Stomach (tissue), 9 donors: ENCODE data around the gene NFYB. TPM values are rescaled to one million over a fixed set of nuclear protein-coding genes. Genes with fewer than 3 reads are reported as not detected.

Experiments
- DNase-seq, 2 donors: peaks; one replicate each; pipeline versions ENCODE4 v3.0.0 to v3.0.0-alpha.2; 2013 to 2019
- H3K27ac ChIP-seq, 5 donors: fragments of 200-600 bp in 4 of 5; sonication (generic) in 4 of 5; one replicate each; pipeline ENCODE4 v1.5.1; 2013 to 2019; ENCODE audit warnings: mild to moderate bottlenecking in 1 of 5, moderate library complexity in 1 of 5
- H3K27me3 ChIP-seq, 3 donors: fragments of 200-600 bp; sonication (generic); one replicate each; pipeline ENCODE4 v1.5.1; 2017 to 2019; ENCODE audit warnings: mixed run types in 1 of 3
- H3K36me3 ChIP-seq, 4 donors: fragments of 200-600 bp; sonication (generic); 1 replicate in 3 of 4; 2 replicates in 1 of 4; pipeline ENCODE4 v1.5.1; 2016 to 2019
- H3K4me1 ChIP-seq, 4 donors: fragments of 200-600 bp; sonication (generic); one replicate each; pipeline ENCODE4 v1.5.1; 2016 to 2019
- H3K4me3 ChIP-seq, 4 donors: fragments of 200-600 bp; sonication (generic) in 3 of 4; one replicate each; pipeline ENCODE4 v1.5.1; 2016 to 2019; ENCODE audit warnings: mild to moderate bottlenecking in 1 of 4
- H3K9me3 ChIP-seq, 4 donors: fragments of 200-600 bp; sonication (generic); one replicate each; pipeline ENCODE4 v1.5.1; 2016 to 2019
- CTCF ChIP-seq, 7 experiments: fragments of 450-650 bp in 4 of 7; fragments of 200-600 bp in 3 of 7; sonication (generic) in 3 of 7; IDR thresholded peaks; one replicate each; pipeline ENCODE4 v1.5.1; 2016 to 2019; ENCODE audit warnings: antibody characterized with exemption in 7 of 7, control low read depth in 2 of 7, mild to moderate bottlenecking in 1 of 7
- EP300 ChIP-seq: sonication (generic); formaldehyde crosslinking; IDR thresholded peaks from one replicate; pipeline ENCODE4 v1.6.1; 2017; ENCODE audit warnings: antibody characterized with exemption
- POLR2A ChIP-seq, 4 donors: fragments of 450-650 bp; IDR thresholded peaks; one replicate each; pipeline ENCODE4 v1.6.1; 2016; ENCODE audit warnings: antibody characterized with exemption in 4 of 4, control low read depth in 2 of 4, mild to moderate bottlenecking in 1 of 4, moderate library complexity in 1 of 4
- POLR2AphosphoS5 ChIP-seq, 3 donors: sonication (generic); formaldehyde crosslinking; IDR thresholded peaks; one replicate each; pipeline ENCODE4 v1.6.1; 2016; ENCODE audit warnings: antibody characterized with exemption in 3 of 3
- WGBS, 5 donors: extraction: QIAGEN DNeasy Blood & Tissue Kit in 3 of 5; methylation state at CpG; one replicate each; pipeline versions ENCODE4 v1.1.5 to v1.1.7; 2013 to 2018; 5-methylcytosine and 5-hydroxymethylcytosine counted together
- intact Hi-C: fragments of 100-400 bp; cut with DNase I; formaldehyde crosslinking; loops from one replicate; pipeline ENCODE4 v1.15.1; 2023; ENCODE audit warnings: low total_unique reads
- polyA plus RNA-seq, 3 donors: library from polyadenylated mRNA; stranded (reverse); fragments of 200-250 nt; gene quantifications; one replicate each; pipeline ENCODE4 v1.2.3, GENCODE V29; 2013
- total RNA-seq, 5 donors: library from RNA; depleted of rRNA; stranded (reverse); fragments of >200 nt; gene quantifications; one replicate each; pipeline versions ENCODE4 v1.1.0 to v1.2.3, GENCODE V29; 2014 to 2016
- donor health status: healthy with polysubstance abuse.
- donor health status: Bipolar disorder and iron deficiency.
- donor health status: healthy.

Gene NFYB
- total and polyA plus RNA-seq, 8 donors, result 1.4 to 47.5 (median 20.1) TPM

- no peak for DNase-seq
- Histone ChIP-seq H3K4me1 (peaks cover 14 to 60% (median 36%) of the 10 kb centered on the region in 4 donors), H3K4me3 (no peak overlapping the region), H3K27ac (no peak overlapping the region), H3K27me3 (no peaks in the 10 kb centered on the region), H3K9me3 (no peaks in the 10 kb centered on the region), H3K36me3 (peaks cover 20 to 80% (median 72%) of the 10 kb centered on the region in 4 donors)
- 43 to 50% (median 45%) methylated on average over 2 of the region's 2 CpGs for WGBS, 5 donors
- no peak for TF ChIP-seq POLR2AphosphoS5 (IDR thresholded peaks at IDR 0.05)
- no peak for TF ChIP-seq CTCF (IDR thresholded peaks at IDR 0.05)
- TF ChIP-seq POLR2A (IDR thresholded peaks at IDR 0.05), result no peak
- no peak for TF ChIP-seq EP300
- intact Hi-C loops, result no loop called here
Measured at GRCh38 chr12:104130760-104131159, 7.2 kb downstream of the NFYB start.

GRCh38 chr12:104126548-104126947, 11.5 kb downstream of the NFYB start:
- H3K36me3 ChIP-seq, result peaks cover 37 to 90% (median 86%) of the 10 kb centered on the region in 4 donors
- H3K9me3 ChIP-seq, result no peaks in the 10 kb centered on the region
- intact Hi-C loops, result no loop called here
- no peaks in the 10 kb centered on the region for H3K27me3 ChIP-seq
- 82 to 95% (median 92%) methylated on average over 3 of the region's 3 CpGs for WGBS, 5 donors
- DNase-seq, result no peak
- H3K4me1 ChIP-seq, result peaks cover 2 to 34% (median 18%) of the 10 kb centered on the region in 4 donors
- TF ChIP-seq EP300 (no peak), CTCF (IDR thresholded peaks at IDR 0.05) (no peak), POLR2A (IDR thresholded peaks at IDR 0.05) (no peak), POLR2AphosphoS5 (IDR thresholded peaks at IDR 0.05) (no peak)
- no peak overlapping the region for H3K27ac ChIP-seq
- no peak overlapping the region for H3K4me3 ChIP-seq

- TF ChIP-seq POLR2AphosphoS5 (IDR thresholded peaks at IDR 0.05), result no peak
- TF ChIP-seq CTCF (IDR thresholded peaks at IDR 0.05), result no peak
- 91 to 97% (median 95%) methylated on average over 9 of the region's 9 CpGs for WGBS, 5 donors
Measured at GRCh38 chr12:104122298-104122697, 15.7 kb downstream of the NFYB start.

GRCh38 chr12:104121001-104121400, 17.0 kb downstream of the NFYB start:
- H3K36me3 ChIP-seq, result peaks cover 19 to 86% (median 84%) of the 10 kb centered on the region in 4 donors
- no peak overlapping the region for H3K4me3 ChIP-seq
- DNase-seq, result no peak
- H3K4me1 ChIP-seq, result peaks cover 0 to 27% (median 6%) of the 10 kb centered on the region in 4 donors
- no peaks in the 10 kb centered on the region for H3K9me3 ChIP-seq
- H3K27ac ChIP-seq, result no peak overlapping the region
- no peak for TF ChIP-seq POLR2A (IDR thresholded peaks at IDR 0.05)
- no peak for TF ChIP-seq POLR2AphosphoS5 (IDR thresholded peaks at IDR 0.05)
- TF ChIP-seq EP300, result no peak
- TF ChIP-seq CTCF (IDR thresholded peaks at IDR 0.05), result no peak
- intact Hi-C loops, result no loop called here
- H3K27me3 ChIP-seq, result no peaks in the 10 kb centered on the region

More at GRCh38 chr12:104122298-104122697, 15.7 kb downstream of the NFYB start:
- intact Hi-C loops, result no loop called here
- H3K27me3 ChIP-seq, result no peaks in the 10 kb centered on the region
- no peaks in the 10 kb centered on the region for H3K9me3 ChIP-seq
- no peak for DNase-seq
- H3K36me3 ChIP-seq, result peaks cover 32 to 95% (median 92%) of the 10 kb centered on the region in 4 donors
- peaks cover 0 to 23% (median 6%) of the 10 kb centered on the region in 4 donors for H3K4me1 ChIP-seq
- H3K27ac ChIP-seq, result no peak overlapping the region
- H3K4me3 ChIP-seq, result no peak overlapping the region
